LHCN-M2 (cell line): Measurements from ENCODE around the gene PLA2G12A. TPM values are rescaled to one million over a fixed set of nuclear protein-coding genes. Genes with fewer than 3 reads are reported as not detected.
A peak's percentile ranks its signal among the peaks of the same experiment; 100 is the strongest.
"Not testable (repeated sequence)": the region's sequence is repeated elsewhere in the genome, so short reads cannot be mapped to it uniquely, and the experiment has no call there.

Source experiments
- DNase-seq: peaks from one replicate; pipeline ENCODE4 v3.0.0-alpha.2; 2012; ENCODE audit warnings: low read depth
- total RNA-seq: library from RNA; depleted of rRNA; stranded (reverse); fragments of >200 nt; gene quantifications from 2 replicates; pipeline ENCODE4 v1.2.3, GENCODE V29; 2014; rRNA removed

Gene PLA2G12A
- total RNA-seq, 1 experiment from 2014 or later: 15.2 TPM

DNA sequence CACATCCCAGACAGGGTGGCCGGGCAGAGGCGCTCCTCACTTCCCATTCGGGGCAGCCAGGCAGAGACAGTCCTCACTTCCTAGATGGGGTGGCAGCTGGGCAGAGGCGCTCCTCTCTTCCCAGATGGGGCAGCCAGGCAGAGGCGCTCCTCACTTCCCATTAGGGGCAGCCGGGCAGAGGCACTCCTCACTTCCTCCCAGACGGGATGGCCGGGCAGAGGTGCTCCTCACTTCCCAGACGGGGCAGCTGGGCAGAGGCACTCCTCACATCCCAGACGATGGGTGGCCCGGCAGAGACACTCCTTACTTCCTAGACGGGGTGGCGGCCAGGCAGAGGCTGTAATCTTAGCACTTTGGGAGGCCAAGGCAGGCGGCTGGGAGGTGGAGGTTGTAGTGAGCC is 50.9 kb downstream of the PLA2G12A start:
- DNase-seq: not testable (repeated sequence)

DNA sequence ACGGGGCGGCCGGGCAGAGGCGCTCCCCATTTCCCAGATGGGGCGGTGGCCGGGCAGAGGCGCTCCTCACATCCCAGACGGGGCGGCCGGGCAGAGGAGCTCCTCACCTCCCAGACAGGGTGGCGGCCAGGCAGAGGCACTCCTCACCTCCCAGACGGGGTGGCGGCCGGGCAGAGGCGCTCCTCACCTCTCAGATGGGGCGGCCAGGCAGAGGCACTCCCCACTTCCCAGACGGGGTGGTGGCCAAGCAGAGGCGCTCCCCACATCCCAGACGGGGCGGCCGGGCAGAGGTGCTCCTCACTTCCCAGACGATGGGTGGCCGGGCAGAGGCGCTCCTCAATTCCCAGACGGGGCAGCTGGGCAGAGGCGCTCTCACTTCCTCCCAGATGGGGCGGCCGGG is 51.4 kb downstream of the PLA2G12A start:
- not testable (repeated sequence) for DNase-seq

DNA sequence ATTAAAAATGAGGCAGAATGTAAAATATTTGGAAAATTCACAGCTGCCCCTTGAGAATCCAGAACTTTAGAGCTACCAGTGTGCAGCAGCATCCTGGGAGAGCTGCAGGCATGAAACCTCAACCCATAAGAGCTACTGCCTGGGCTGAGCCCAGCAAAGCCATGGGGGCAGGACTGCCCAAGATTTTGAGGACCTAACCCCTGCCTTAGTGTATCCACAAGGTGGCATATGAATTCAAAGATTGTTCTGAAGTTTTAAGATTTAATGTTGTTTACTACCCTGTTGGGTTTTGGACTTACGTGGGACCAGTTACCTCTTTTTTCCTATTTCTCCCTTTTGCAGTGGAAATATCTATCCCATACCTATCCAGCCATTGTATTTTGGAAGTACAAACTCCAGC is 53.0 kb downstream of the PLA2G12A start:
- DNase-seq: no peak

DNA sequence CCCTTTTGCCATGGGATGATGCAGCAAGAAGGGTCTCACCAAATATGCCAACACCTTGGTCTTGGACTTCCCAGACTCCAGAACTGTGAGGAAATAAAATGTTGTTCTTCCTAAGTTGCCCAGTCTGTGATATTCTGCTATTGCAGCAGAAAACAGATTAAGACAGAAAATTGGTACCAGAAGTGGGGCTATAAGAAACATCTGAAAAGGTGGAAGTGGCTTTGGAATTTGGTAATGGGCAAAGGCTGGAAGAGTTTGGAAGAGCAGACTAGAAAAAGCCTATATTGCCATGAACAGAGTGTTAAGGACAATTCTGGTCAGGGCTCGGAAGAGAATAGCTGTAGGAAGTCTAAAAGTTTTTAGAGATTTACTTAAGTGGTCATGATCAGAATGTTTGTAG is 54.0 kb downstream of the PLA2G12A start:
- no peak for DNase-seq

DNA sequence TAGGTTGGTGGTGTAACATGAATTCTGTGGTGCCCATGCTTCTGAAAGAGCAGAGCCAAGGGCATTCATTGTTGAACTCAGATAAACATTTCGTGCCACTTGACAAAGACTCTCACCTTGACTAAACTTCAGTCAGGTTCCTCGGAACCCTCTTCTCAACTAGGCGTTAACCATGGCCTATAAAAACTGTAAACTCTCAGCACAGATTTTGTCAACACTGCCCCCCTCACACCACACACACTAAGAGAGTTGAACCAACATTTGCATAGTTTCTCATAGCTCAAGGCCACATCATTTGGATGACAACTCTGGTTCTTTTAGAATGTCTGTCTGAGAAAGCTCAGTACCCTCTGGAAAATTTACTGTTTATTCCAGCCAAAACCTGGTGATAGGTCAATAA is 54.7 kb downstream of the PLA2G12A start:
- DNase-seq: no peak

DNA sequence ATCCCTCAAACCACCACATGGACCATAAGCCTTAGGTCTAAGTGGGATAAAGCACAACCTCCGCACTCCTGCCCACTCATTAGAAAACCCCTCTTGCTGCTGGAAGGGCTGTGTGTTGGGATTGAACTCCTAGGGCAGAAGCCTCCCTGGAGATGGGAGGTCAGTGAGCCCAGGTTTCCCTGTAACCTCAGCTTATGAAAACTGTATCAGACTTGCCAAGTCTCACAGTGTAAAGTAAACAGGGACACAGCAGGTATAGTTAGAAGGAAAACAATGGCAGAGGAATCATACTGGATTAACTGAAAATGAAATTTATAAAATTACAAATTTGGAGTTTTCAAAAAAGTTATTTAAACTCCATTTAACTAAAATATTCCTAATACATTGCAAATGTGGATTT is 56.6 kb downstream of the PLA2G12A start:
- DNase-seq: no peak

DNA sequence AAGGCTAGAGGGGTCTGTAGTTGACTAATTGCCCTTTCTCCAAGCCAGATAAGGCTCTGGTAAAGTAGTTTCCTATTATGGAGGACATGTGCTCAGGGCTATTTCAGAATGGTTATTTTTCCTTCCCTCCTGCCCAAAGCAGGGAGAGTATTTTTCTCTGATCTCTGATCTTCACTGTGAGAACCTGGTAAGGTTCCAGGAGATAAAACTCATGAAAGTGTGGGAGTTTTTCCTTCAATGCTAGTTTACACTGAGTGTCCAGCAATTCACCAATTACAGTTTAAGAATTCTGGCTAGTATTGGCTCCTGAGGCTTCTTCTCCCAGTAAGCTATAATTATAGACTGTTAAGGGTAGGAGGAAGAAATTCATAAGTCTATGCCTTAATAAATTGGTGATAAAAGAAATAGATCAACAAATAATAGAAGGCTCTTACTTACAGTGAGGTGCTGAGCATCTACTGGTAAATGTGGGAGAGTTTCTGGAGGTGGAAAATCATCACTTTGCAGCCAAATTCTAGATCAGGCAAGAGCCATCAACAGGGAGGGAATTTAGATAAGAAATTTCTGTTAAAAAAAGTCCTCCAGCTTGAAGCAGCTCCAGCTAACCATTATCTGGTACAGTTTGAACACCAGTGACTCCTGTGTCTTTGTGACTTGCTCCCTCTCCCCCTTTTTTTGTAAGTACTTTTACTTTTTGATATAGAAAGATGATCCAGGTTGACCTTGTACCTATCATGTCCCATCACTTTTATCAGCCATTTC is 57.5 kb downstream of the PLA2G12A start:
- DNase-seq: no peak

DNA sequence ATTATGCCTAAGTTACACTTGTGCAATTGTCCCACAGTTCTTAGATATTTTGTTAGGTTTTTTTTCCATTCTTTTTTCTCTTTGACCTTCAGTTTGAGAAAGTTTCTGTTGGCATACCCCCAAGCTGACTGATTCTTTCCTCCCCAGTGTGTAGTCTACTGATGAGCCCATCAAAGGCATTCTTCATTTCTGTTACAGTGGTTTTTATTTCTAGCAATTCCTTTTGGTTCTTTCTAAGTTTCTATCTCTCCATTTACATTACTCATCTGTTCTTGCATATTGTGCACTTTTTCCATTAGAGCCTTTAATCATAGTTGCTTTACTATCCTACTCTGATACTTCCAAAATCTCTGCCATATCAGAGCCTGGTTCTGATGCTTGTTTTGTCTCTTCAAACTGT is 58.5 kb downstream of the PLA2G12A start:
- DNase-seq: peak; percentile 6

DNA sequence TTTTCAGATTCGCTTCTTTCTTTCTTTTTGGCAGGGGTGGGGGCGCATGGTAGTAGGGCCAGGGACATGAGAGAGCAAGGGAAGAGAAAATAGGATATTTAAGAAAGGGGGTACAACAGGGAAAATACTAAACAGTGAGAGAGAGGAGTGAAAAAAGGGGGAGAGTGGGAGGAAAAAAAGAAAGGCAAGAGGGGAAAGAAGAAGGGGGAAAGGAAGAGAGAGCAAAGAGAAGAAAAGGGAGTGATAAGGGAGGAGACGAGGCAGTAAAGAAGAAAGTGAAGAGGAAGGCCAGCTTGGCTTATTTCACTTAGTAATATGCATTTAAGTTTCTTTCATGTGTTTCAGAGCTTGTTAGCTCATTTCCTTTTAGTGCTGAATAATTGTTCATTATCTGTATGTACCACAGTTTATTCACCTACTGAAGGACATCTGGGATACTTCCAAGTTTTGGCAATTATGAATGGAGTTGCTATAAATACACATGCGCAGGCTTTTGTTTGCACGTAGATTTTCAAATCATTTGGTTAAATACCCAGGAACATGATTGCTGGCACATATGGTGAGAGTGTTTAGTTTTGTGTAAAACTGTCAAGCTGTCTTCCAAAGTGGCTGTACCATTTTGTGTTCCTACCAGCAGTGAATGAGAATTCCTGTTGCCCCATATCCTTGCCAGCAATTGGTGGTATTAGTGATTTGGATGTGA is 63.9 kb downstream of the PLA2G12A start:
- no peak for DNase-seq

DNA sequence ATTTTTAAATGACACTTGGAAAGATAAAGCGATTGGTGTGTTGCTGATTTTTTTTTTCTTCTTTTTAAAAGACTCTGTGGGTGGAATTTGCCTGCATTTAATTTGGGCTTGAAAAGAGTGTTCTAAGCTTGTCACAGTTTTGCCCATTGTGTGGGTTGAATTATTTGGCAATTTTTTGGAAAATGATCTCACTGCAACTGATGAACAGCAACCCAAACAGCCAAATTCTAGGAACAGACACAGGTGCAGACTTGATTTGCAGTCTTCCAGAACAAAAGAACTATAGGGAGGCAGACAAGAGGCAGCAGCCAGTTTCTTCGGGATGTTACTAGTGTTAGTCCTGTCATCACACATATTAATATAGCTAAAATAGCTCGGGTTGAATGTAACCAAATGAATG is 67.1 kb downstream of the PLA2G12A start:
- no peak for DNase-seq

DNA sequence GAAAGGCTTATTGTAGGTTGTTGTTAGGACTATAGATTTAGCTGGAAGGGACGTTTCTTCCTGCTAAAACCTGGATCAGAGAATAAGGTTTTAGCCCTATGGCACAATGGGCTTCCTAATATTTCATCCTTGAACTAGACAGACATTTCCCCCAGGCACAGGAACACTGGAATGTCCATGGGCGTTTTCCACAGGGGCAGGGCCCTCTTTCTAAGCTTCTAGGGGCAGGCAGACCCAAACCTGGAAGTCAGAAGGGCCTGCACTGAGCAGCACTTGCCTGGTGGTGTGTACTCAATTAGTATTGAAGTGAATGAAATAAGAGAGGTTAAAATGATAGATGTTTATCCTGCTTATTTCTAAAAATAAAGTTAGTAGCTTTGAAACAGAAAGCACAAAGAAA is 67.8 kb downstream of the PLA2G12A start:
- no peak for DNase-seq

Other genes starting within 250 kb of the PLA2G12A start
- 96.6 and 104 TPM in 2 replicates for gene MCUB, start 169.8 kb downstream of the PLA2G12A start, total RNA-seq
- gene CASP6, start 26.6 kb downstream of the PLA2G12A start, total RNA-seq: 29.6 and 33.0 TPM in 2 replicates
- gene CFI, start 71.9 kb upstream of the PLA2G12A start, total RNA-seq: 0.83 and 0.98 TPM in 2 replicates
- 10.5 and 15.5 TPM in 2 replicates for gene GAR1, start 85.7 kb upstream of the PLA2G12A start, total RNA-seq
- not detected in 2 replicates for gene RRH, start 97.9 kb upstream of the PLA2G12A start, total RNA-seq
- not detected in 2 replicates for gene LRIT3, start 118.0 kb upstream of the PLA2G12A start, total RNA-seq
- 0.86 and 2.6 TPM in 2 replicates for gene EGF, start 182.8 kb upstream of the PLA2G12A start, total RNA-seq